Breast epithelium (tissue), 3 donors: ENCODE results near the gene MCAM.

Source experiments
- POLR2A ChIP-seq: fragments of 450-650 bp; IDR thresholded peaks from one replicate; pipeline ENCODE4 v1.6.1; 2016; ENCODE audit warnings: antibody characterized with exemption, mild to moderate bottlenecking, moderate library complexity
- TF ChIP-seq, protein P1 (sequence below), 3 donors: fragments of 450-650 bp; IDR thresholded peaks; one replicate each; pipeline ENCODE4 v1.5.1; 2016 to 2017; ENCODE audit warnings: antibody characterized with exemption in 3 of 3, mild to moderate bottlenecking in 3 of 3, moderate library complexity in 3 of 3

DNA sequence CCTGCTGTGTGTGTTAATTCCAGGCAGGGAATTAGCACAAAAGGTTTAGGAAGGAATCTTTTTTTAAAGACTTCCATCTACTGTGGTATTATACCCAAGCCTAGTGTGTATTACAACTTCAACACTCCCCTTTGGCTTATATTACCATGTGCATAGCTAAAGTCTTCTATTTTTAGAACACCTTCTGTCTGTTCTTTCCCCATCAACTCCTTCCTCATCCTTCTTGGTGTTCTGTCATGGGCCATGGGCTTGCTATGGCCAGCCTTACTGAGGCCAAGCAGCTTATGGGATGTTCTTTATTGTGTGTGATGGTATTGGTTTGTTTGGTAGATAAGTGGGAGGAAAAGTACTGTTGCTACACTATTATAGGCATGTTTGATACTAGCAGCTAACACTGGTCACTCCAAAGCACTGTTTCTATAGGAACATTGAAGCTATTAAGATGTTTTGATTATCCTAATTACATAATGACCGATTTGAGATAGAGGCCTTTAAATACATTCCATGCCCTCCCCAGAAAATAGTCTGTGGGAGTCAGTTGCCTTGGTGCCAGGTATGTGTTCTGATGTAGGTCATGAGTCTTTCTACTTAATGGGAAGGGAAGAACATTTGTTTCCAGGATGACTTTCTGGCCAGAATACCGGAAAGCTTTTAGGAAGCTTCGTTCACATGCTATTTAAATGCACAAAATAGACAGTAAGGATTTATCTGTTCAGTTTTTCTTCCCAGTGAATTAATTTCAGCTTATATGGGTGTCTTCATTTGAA, 16.5 kb downstream of the MCAM start:
- TF ChIP-seq, protein P1, sequence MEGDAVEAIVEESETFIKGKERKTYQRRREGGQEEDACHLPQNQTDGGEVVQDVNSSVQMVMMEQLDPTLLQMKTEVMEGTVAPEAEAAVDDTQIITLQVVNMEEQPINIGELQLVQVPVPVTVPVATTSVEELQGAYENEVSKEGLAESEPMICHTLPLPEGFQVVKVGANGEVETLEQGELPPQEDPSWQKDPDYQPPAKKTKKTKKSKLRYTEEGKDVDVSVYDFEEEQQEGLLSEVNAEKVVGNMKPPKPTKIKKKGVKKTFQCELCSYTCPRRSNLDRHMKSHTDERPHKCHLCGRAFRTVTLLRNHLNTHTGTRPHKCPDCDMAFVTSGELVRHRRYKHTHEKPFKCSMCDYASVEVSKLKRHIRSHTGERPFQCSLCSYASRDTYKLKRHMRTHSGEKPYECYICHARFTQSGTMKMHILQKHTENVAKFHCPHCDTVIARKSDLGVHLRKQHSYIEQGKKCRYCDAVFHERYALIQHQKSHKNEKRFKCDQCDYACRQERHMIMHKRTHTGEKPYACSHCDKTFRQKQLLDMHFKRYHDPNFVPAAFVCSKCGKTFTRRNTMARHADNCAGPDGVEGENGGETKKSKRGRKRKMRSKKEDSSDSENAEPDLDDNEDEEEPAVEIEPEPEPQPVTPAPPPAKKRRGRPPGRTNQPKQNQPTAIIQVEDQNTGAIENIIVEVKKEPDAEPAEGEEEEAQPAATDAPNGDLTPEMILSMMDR (IDR thresholded peaks at IDR 0.05), result no peak
- TF ChIP-seq POLR2A, result no peak
